ENCODE measurements around the gene PLXDC2.

DNA sequence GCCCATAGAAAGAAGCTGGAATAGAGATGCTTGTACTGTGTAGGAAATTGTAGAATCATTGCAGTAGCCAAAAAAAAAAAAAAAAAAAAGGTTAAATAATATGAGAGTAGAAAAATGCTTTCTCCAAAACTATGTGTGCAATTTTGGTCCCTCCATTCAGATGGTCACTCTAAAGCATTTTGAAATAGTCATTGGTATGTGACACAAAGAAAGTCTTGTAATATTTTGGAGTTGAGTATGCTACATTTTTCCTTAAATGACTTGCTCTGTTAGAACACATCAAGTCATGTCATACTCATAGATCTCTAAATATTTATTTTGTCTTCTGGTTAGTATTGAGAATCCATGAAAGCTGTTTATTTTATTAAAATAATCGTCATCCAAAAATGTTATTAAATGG, 424.4 kb downstream of the PLXDC2 start:
- TF ChIP-seq POLR2A (IDR thresholded peaks at IDR 0.05; ENCODE audit: low read depth, low read length) = no peak
- no peak for TF ChIP-seq POLR2AphosphoS5 (IDR thresholded peaks at IDR 0.05; ENCODE audit: low read depth, low read length)

Data from GM12892 (cell line).